Mesodermal cell (in vitro differentiated cells): ENCODE results near the gene CHRD.
"Not testable (repeated sequence)": the region's sequence is repeated elsewhere in the genome, so short reads cannot be mapped to it uniquely, and the experiment has no call there.

Experiments
- H3K27ac ChIP-seq: 2 replicates; pipeline ENCODE4 v1.7.0; 2013; ENCODE audit warnings: mild to moderate bottlenecking, low read depth, low read length, moderate library complexity; ENCODE audit not compliant: severe bottlenecking
- H3K36me3 ChIP-seq: 2 replicates; pipeline ENCODE4 v1.7.1; 2013; ENCODE audit warnings: mild to moderate bottlenecking, low read length, moderate library complexity; ENCODE audit not compliant: control insufficient read depth, insufficient read depth
- H3K4me1 ChIP-seq: one replicate; pipeline ENCODE4 v1.7.1; 2013; ENCODE audit warnings: mild to moderate bottlenecking, low read length; ENCODE audit not compliant: insufficient read depth, control insufficient read depth, poor library complexity, severe bottlenecking
- H3K4me3 ChIP-seq: 2 replicates; pipeline ENCODE4 v1.7.0; 2013; ENCODE audit warnings: low read length, control low read depth, mild to moderate bottlenecking; ENCODE audit not compliant: insufficient read depth, poor library complexity, severe bottlenecking; ENCODE audit errors: extremely low read depth
- H3K9me3 ChIP-seq: 2 replicates; pipeline ENCODE4 v1.7.1; 2013; ENCODE audit warnings: mild to moderate bottlenecking, low read length, moderate library complexity; ENCODE audit not compliant: control insufficient read depth
- WGBS, 2 experiments: methylation state at CpG; one replicate each; pipeline ENCODE4 v1.1.5; 2013; ENCODE audit warnings: missing lambda C conversion rate in 2 of 2; ENCODE audit not compliant: insufficient coverage in 2 of 2; 5-methylcytosine and 5-hydroxymethylcytosine counted together

Gene CHRD

GRCh38 chr3:184430940-184431339, 51.1 kb downstream of the CHRD start:
- no peaks in the 10 kb centered on the region for H3K36me3 ChIP-seq
- WGBS, 2 experiments = 100% methylated on average over 1 of the region's 2 CpGs; no CpG with 5 or more reads in 1 of the 2 experiments
- H3K4me3 ChIP-seq = no peak overlapping the region
- H3K9me3 ChIP-seq = no peaks in the 10 kb centered on the region
- no peaks in the 10 kb centered on the region for H3K4me1 ChIP-seq
- H3K27ac ChIP-seq = no peak overlapping the region

- H3K27ac ChIP-seq, H3K4me1 ChIP-seq, H3K4me3 ChIP-seq, H3K9me3 ChIP-seq, H3K36me3 ChIP-seq: not testable (repeated sequence)
- WGBS, 2 experiments = no CpG with 5 or more reads among the region's 2 CpGs
These were observed 53.3 kb downstream of the CHRD start for GRCh38 chr3:184433178-184433577.

GRCh38 chr3:184439096-184439495, 59.2 kb downstream of the CHRD start:
- Histone ChIP-seq H3K9me3 (peaks cover 4% of the 10 kb centered on the region), H3K4me3 (no peak overlapping the region), H3K36me3 (no peaks in the 10 kb centered on the region), H3K27ac (no peak overlapping the region), H3K4me1 (no peaks in the 10 kb centered on the region)
- 86 to 92% methylated on average over 7 of the region's 7 CpGs for WGBS, 2 experiments
